RWPE2 (cell line): ENCODE results near the gene ARHGEF28.

Source experiments
- ATAC-seq: fragments of 200-7000 bp; cut with Tn5 transposase; 3 replicates; pipeline ENCODE4 v1.9.1; 2021; ENCODE audit warnings: low read depth
- DNase-seq: peaks from one replicate; pipeline ENCODE4 v3.0.0-alpha.2; 2020; ENCODE audit warnings: low spot score
- H3K27ac ChIP-seq: fragments of 450-650 bp; 2 replicates; pipeline ENCODE4 v1.5.1; 2017; ENCODE audit warnings: mild to moderate bottlenecking; ENCODE audit not compliant: poor library complexity, severe bottlenecking
- H3K27me3 ChIP-seq: fragments of 250-450 bp; sonication (Bioruptor Pico); 2 replicates; pipeline ENCODE4 v1.5.1; 2021; ENCODE audit warnings: mild to moderate bottlenecking, moderate library complexity; ENCODE audit not compliant: insufficient read depth, poor library complexity, severe bottlenecking
- H3K36me3 ChIP-seq: fragments of 250-450 bp; sonication (Bioruptor Pico); 2 replicates; pipeline ENCODE4 v1.5.1; 2020; ENCODE audit warnings: low read depth, mild to moderate bottlenecking, moderate library complexity
- H3K4me1 ChIP-seq: fragments of 250-450 bp; sonication (Bioruptor Pico); 2 replicates; pipeline ENCODE4 v1.5.1; 2021; ENCODE audit warnings: mild to moderate bottlenecking, moderate library complexity; ENCODE audit not compliant: insufficient read depth, poor library complexity, severe bottlenecking
- H3K4me3 ChIP-seq: fragments of 250-450 bp; sonication (Bioruptor Pico); 2 replicates; pipeline ENCODE4 v1.5.1; 2021; ENCODE audit warnings: mild to moderate bottlenecking, moderate library complexity; ENCODE audit not compliant: severe bottlenecking
- H3K9me3 ChIP-seq: fragments of 250-450 bp; sonication (Bioruptor Pico); 2 replicates; pipeline ENCODE4 v1.5.1; 2021; ENCODE audit warnings: mild to moderate bottlenecking, moderate library complexity; ENCODE audit not compliant: severe bottlenecking
- TF ChIP-seq, protein P1 (sequence below): fragments of 450-650 bp; IDR thresholded peaks from one replicate; pipeline ENCODE4 v1.5.1; 2017; ENCODE audit warnings: mild to moderate bottlenecking, moderate library complexity; ENCODE audit not compliant: poor library complexity, severe bottlenecking

Gene ARHGEF28

DNA sequence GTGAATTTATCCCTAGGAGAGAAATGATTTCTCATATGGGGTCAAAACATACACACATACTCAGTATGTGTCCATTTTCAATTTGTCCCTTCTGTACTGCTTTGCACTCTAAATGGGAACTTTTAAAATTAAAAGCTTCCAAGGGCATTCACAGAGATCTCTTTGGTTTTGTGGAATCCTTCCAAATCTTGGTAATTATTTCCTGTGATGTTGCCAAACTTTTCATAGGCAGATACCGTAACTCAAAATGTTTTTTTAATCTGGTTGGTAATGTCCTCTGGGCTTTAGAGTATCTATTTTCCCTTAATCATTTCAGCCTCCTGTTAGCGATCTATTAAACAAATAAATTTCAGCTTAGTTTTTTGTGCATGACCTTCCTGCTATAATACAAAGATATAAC, 282.4 kb downstream of the ARHGEF28 start:
- no peak for ATAC-seq

GRCh38 chr5:73908846-73909245, 282.9 kb downstream of the ARHGEF28 start:
- ATAC-seq: no peak
- TF ChIP-seq, protein P1, sequence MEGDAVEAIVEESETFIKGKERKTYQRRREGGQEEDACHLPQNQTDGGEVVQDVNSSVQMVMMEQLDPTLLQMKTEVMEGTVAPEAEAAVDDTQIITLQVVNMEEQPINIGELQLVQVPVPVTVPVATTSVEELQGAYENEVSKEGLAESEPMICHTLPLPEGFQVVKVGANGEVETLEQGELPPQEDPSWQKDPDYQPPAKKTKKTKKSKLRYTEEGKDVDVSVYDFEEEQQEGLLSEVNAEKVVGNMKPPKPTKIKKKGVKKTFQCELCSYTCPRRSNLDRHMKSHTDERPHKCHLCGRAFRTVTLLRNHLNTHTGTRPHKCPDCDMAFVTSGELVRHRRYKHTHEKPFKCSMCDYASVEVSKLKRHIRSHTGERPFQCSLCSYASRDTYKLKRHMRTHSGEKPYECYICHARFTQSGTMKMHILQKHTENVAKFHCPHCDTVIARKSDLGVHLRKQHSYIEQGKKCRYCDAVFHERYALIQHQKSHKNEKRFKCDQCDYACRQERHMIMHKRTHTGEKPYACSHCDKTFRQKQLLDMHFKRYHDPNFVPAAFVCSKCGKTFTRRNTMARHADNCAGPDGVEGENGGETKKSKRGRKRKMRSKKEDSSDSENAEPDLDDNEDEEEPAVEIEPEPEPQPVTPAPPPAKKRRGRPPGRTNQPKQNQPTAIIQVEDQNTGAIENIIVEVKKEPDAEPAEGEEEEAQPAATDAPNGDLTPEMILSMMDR: no peak

More for the DNA sequence above, 282.4 kb downstream of the ARHGEF28 start:
- Histone ChIP-seq H3K4me3 (no peak overlapping the region), H3K36me3 (peaks cover 87% of the 10 kb centered on the region), H3K27ac (no peak overlapping the region), H3K27me3 (no peaks in the 10 kb centered on the region), H3K9me3 (no peaks in the 10 kb centered on the region), H3K4me1 (no peaks in the 10 kb centered on the region)
- TF ChIP-seq, protein P1: no peak
- no peak for DNase-seq

GRCh38 chr5:73909474-73909873, 283.5 kb downstream of the ARHGEF28 start:
- TF ChIP-seq, protein P1: no peak
- ATAC-seq (no peak), DNase-seq (no peak)
- Histone ChIP-seq H3K4me1 (no peaks in the 10 kb centered on the region), H3K4me3 (no peak overlapping the region), H3K9me3 (no peaks in the 10 kb centered on the region), H3K27ac (no peak overlapping the region), H3K27me3 (no peaks in the 10 kb centered on the region), H3K36me3 (peaks cover 83% of the 10 kb centered on the region)

More at GRCh38 chr5:73908846-73909245, 282.9 kb downstream of the ARHGEF28 start:
- no peak for DNase-seq
- peaks cover 87% of the 10 kb centered on the region for H3K36me3 ChIP-seq
- no peaks in the 10 kb centered on the region for H3K9me3 ChIP-seq
- no peak overlapping the region for H3K4me3 ChIP-seq
- H3K27ac ChIP-seq: no peak overlapping the region
- no peaks in the 10 kb centered on the region for H3K4me1 ChIP-seq
- no peaks in the 10 kb centered on the region for H3K27me3 ChIP-seq

GRCh38 chr5:73911761-73912393, 285.9 kb downstream of the ARHGEF28 start:
- ATAC-seq: no peak
- no peak overlapping the region for H3K27ac ChIP-seq
- DNase-seq: no peak
- no peak overlapping the region for H3K4me3 ChIP-seq
- H3K4me1 ChIP-seq: no peaks in the 10 kb centered on the region
- TF ChIP-seq, protein P1: no peak
- no peaks in the 10 kb centered on the region for H3K9me3 ChIP-seq
- peaks cover 77% of the 10 kb centered on the region for H3K36me3 ChIP-seq
- H3K27me3 ChIP-seq: no peaks in the 10 kb centered on the region

- H3K27ac ChIP-seq: no peak overlapping the region
- no peaks in the 10 kb centered on the region for H3K4me1 ChIP-seq
- H3K36me3 ChIP-seq: peaks cover 78% of the 10 kb centered on the region
- H3K27me3 ChIP-seq: no peaks in the 10 kb centered on the region
- TF ChIP-seq, protein P1: no peak
- ATAC-seq: no peak
- no peak overlapping the region for H3K4me3 ChIP-seq
- no peak for DNase-seq
- no peaks in the 10 kb centered on the region for H3K9me3 ChIP-seq
Measured at GRCh38 chr5:73912821-73913271, 286.9 kb downstream of the ARHGEF28 start.
